K562 (cell line): Measurements from ENCODE around the gene UMODL1. TPM values are rescaled to one million over a fixed set of nuclear protein-coding genes. Genes with fewer than 3 reads are reported as not detected.

Experiments
- ATAC-seq: fragments of 200-7000 bp; cut with Tn5 transposase; 3 replicates; pipeline ENCODE4 v1.9.1; 2020; ENCODE audit warnings: moderate library complexity
- BruUV-seq: library from RNA; stranded (reverse); fragments of 400-500 nt; replicated peaks from 2 replicates; lab custom pipeline; 2021; lab: Mats Ljungman, UMichigan
- CTCF ChIA-PET: fragments of 300-600 bp; formaldehyde crosslinking; extraction: SDS; loops from one replicate; lab custom pipeline; 2021; ENCODE audit warnings: low intra/inter-chr PET ratio; lab: Yijun Ruan, JAX
- POLR2A ChIA-PET: fragments of 300-600, 350-650 bp; sonication (Branson Sonifier 250); formaldehyde crosslinking; extraction: SDS; loops from one replicate; lab custom pipeline; 2021; ENCODE audit warnings: antibody characterized with exemption, inconsistent platforms; lab: Yijun Ruan, JAX
- DNase-seq, 4 experiments: peaks; one replicate each; pipeline versions ENCODE4 v3.0.0 to v3.0.0-alpha.2; 2011 to 2018; ENCODE audit warnings: low spot score in 3 of 4, mixed read lengths in 3 of 4; ENCODE audit errors: extremely low read depth in 1 of 4
- FAIRE-seq: peaks from 2 replicates; lab custom pipeline; 2011; peaks lifted over from hg19 to GRCh38; lab: Jason Lieb, UNC
- H2AFZ ChIP-seq: 2 replicates; pipeline ENCODE4 v1.6.0; 2011; ENCODE audit warnings: low read depth, low read length, control low read depth, inconsistent platforms
- H3K27ac ChIP-seq: fragments of 200-600 bp; 3 replicates; pipeline ENCODE4 v1.8.0; 2011; ENCODE audit warnings: low read depth, mild to moderate bottlenecking, control low read depth, inconsistent platforms, low read length, moderate library complexity, mixed read lengths; ENCODE audit errors: extremely low read depth
- H3K27me3 ChIP-seq, 2 experiments: fragments of 300-600 bp in 1 of 2; 2 replicates in 1 of 2; 3 replicates in 1 of 2; pipeline versions ENCODE4 v1.6.0 to v1.8.0; 2011; ENCODE audit warnings: inconsistent platforms in 2 of 2, low read length in 2 of 2, mild to moderate bottlenecking in 1 of 2, mixed read lengths in 1 of 2, moderate library complexity in 1 of 2; ENCODE audit not compliant: control insufficient read depth in 2 of 2, insufficient read depth in 2 of 2
- H3K36me3 ChIP-seq: fragments of 300-600 bp; 3 replicates; pipeline ENCODE4 v1.8.0; 2011; ENCODE audit warnings: mild to moderate bottlenecking, low read length, inconsistent platforms; ENCODE audit not compliant: control insufficient read depth, insufficient read depth
- H3K4me1 ChIP-seq, 2 experiments: fragments of 200-600 bp in 1 of 2; replicated peaks in 1 of 2; 2 replicates in 1 of 2; 3 replicates in 1 of 2; pipeline versions ENCODE4 v1.5.1 to v1.8.0; 2011; ENCODE audit warnings: inconsistent platforms in 2 of 2, low read length in 2 of 2, mild to moderate bottlenecking in 1 of 2, mixed read lengths in 1 of 2, moderate library complexity in 1 of 2; ENCODE audit not compliant: control insufficient read depth in 2 of 2, insufficient read depth in 2 of 2
- H3K4me2 ChIP-seq: 2 replicates; pipeline ENCODE4 v1.6.1; 2011; ENCODE audit warnings: low read length, control low read depth, inconsistent platforms, mixed read lengths; ENCODE audit not compliant: insufficient read depth
- H3K4me3 ChIP-seq: fragments of 200-600 bp; sonication (generic), shearing (Covaris generic); 2 replicates; pipeline ENCODE4 v1.5.1; 2016; ENCODE audit warnings: control low read depth, inconsistent platforms
- H3K79me2 ChIP-seq: fragments of 200-600 bp; 3 replicates; pipeline ENCODE4 v1.8.0; 2011; ENCODE audit warnings: low read length, inconsistent platforms; ENCODE audit not compliant: control insufficient read depth, insufficient read depth
- H3K9ac ChIP-seq, 2 experiments: 2 replicates each; pipeline versions ENCODE4 v1.6.0 to v1.6.1; 2011; ENCODE audit warnings: low read depth in 2 of 2, low read length in 2 of 2, control low read depth in 1 of 2, inconsistent platforms in 1 of 2, mild to moderate bottlenecking in 1 of 2, mixed read lengths in 1 of 2; ENCODE audit not compliant: insufficient read depth in 1 of 2
- H3K9me1 ChIP-seq: one replicate; pipeline ENCODE4 v1.6.0; 2011; ENCODE audit warnings: inconsistent platforms, mild to moderate bottlenecking, low read length, moderate library complexity; ENCODE audit not compliant: control insufficient read depth, insufficient read depth
- H3K9me3 ChIP-seq: replicated peaks from 2 replicates; pipeline ENCODE4 v1.5.1; 2011; ENCODE audit warnings: low read depth, low read length, inconsistent platforms; ENCODE audit not compliant: control insufficient read depth, insufficient read depth
- H4K20me1 ChIP-seq: replicated peaks from 2 replicates; pipeline ENCODE4 v1.6.1; 2011; ENCODE audit warnings: low read length, inconsistent platforms, mixed read lengths; ENCODE audit not compliant: control insufficient read depth, insufficient read depth
- CTBP1 ChIP-seq: fragments of 450-650 bp; IDR thresholded peaks from 2 replicates; pipeline ENCODE4 v1.6.1; 2016; ENCODE audit warnings: borderline replicate concordance
- DNMT1 ChIP-seq: fragments of 450-650 bp; IDR thresholded peaks from 2 replicates; pipeline ENCODE4 v1.6.1; 2016; ENCODE audit warnings: antibody characterized with exemption, mild to moderate bottlenecking
- IRF9 ChIP-seq: fragments of 450-650 bp; IDR thresholded peaks from 2 replicates; pipeline ENCODE4 v1.6.1; 2016; ENCODE audit warnings: missing biosample characterization, missing genetic modification characterization
- MYBL2 ChIP-seq, 2 experiments: fragments of 450-650 bp in 1 of 2; sonication (generic) in 1 of 2; formaldehyde crosslinking in 1 of 2; IDR thresholded peaks; 2 replicates each; pipeline versions ENCODE4 v1.6.1 to v1.8.1; 2017 to 2022; ENCODE audit warnings: borderline replicate concordance in 1 of 2, inconsistent platforms in 1 of 2, low read depth in 1 of 2, mild to moderate bottlenecking in 1 of 2, missing genetic modification reagents in 1 of 2, moderate library complexity in 1 of 2
- NR2C2 ChIP-seq, 2 experiments: fragments of 200-800 bp in 1 of 2; sonication (Bioruptor generic) in 1 of 2; sonication (generic) in 1 of 2; formaldehyde crosslinking in 1 of 2; IDR thresholded peaks; 2 replicates each; pipeline versions ENCODE4 v1.6.1 to v1.8.0; 2016 to 2022; ENCODE audit warnings: mild to moderate bottlenecking in 1 of 2, missing compliant biosample characterization in 1 of 2, missing genetic modification characterization in 1 of 2, missing genetic modification reagents in 1 of 2
- POLR2AphosphoS2 ChIP-seq: IDR thresholded peaks from 2 replicates; pipeline ENCODE4 v1.6.1; 2012; ENCODE audit warnings: low read length, improper control_type of control experiment
- POLR2B ChIP-seq: fragments of 450-650 bp; IDR thresholded peaks from 2 replicates; pipeline ENCODE4 v1.6.1; 2018; ENCODE audit warnings: low read depth; ENCODE audit not compliant: partially characterized antibody
- SMAD2 ChIP-seq: fragments of 150-350 bp; IDR thresholded peaks from 2 replicates; pipeline ENCODE4 v1.6.1; 2014; ENCODE audit warnings: low read depth, mild to moderate bottlenecking, low read length
- THRA ChIP-seq: fragments of 450-650 bp; IDR thresholded peaks from 2 replicates; pipeline ENCODE4 v1.6.1; 2017; ENCODE audit warnings: mild to moderate bottlenecking, moderate library complexity
- ZNF140 ChIP-seq: fragments of 250-450 bp; sonication (Bioruptor Pico); IDR thresholded peaks from 2 replicates; pipeline ENCODE4 v1.8.0; 2021; ENCODE audit warnings: moderate library complexity, mild to moderate bottlenecking, inconsistent platforms
- WGBS: fragments of 100-300 bp; shearing (Covaris generic); methylation state at CpG from one replicate; pipeline ENCODE4 v1.1.6; 2016; ENCODE audit warnings: low coverage, mixed read lengths; ENCODE audit not compliant: insufficient coverage; ENCODE audit errors: missing lambda C conversion rate; 5-methylcytosine and 5-hydroxymethylcytosine counted together
- in situ Hi-C: fragments of 300-500 bp; cut with MboI; formaldehyde crosslinking; loops from 4 replicates; pipeline ENCODE4 v1.15.0; 2018; ENCODE audit warnings: inconsistent platforms, mixed read lengths
- intact Hi-C: fragments of 100-400 bp; cut with micrococcal nuclease; formaldehyde crosslinking; loops from 2 replicates; pipeline ENCODE4 v1.14.2; 2022
- polyA plus RNA-seq, 8 experiments: library from polyadenylated mRNA; depleted of rRNA in 4 of 8; stranded (reverse) in 5 of 8; unstranded in 3 of 8; fragments of >200 nt; fragmentation: Nextera tagmentation in 2 of 8; fragmentation: Illumina TruSeq in 1 of 8; extraction: Ambion mirVana in 2 of 8; extraction: Trizol in 1 of 8; gene quantifications; 2 replicates each; pipeline versions ENCODE4 v1.2.1 to v1.2.3, GENCODE V29; 2011 to 2014; ENCODE audit warnings: inconsistent platforms in 1 of 8, missing spikeins in 1 of 8
- total RNA-seq, 7 experiments: library from RNA; depleted of rRNA in 6 of 7; stranded (reverse); fragments of >200 nt in 6 of 7; fragmentation: Illumina TruSeq in 2 of 7; extraction: Trizol in 2 of 7; gene quantifications; 2 replicates each; pipeline versions ENCODE4 v1.2.1 to v1.2.3, GENCODE V29; 2011 to 2021; ENCODE audit warnings: low replicate concordance in 1 of 7
- TF ChIP-seq, protein P1 (sequence below): sonication (generic); formaldehyde crosslinking; IDR thresholded peaks from 2 replicates; pipeline ENCODE4 v1.8.0; 2023; ENCODE audit warnings: mild to moderate bottlenecking, missing genetic modification reagents

Gene UMODL1
- total and polyA plus RNA-seq, 9 of the 15 experiments (the other 6 are each of a cell fraction or from before 2014, with no cell fraction given): not detected

DNA sequence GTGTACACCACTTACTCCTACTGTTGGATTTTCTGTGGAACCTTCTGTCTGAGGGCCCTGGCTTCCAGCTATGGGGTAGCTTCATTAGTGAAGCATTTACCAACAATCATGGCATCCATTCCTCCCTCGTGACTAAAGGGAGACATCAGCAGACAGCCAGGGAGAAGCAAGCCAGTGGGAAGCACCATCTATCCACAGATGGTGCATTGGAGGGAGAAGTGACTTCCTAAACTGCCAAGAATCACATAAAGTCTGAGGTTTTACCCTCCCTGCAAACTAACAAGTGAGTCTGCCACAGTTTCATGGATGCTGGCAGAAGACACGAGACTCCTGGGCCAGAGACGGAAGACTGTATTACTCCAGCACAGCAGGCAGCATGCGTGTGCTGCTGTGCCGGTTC is 31.4 kb downstream of the UMODL1 start:
- Histone ChIP-seq H3K36me3 (no peaks in the 10 kb centered on the region), H3K9me3 (no peaks in the 10 kb centered on the region), H3K27me3 (peaks cover 81 to 90% of the 10 kb centered on the region in 2 experiments), H2AFZ (no peak overlapping the region), H3K9ac (no peak overlapping the region), H4K20me1 (peaks cover 25% of the 10 kb centered on the region), H3K4me3 (no peak overlapping the region), H3K27ac (no peak overlapping the region), H3K79me2 (no peaks in the 10 kb centered on the region), H3K4me2 (no peak overlapping the region), H3K4me1 (peaks cover 0 to 6% of the 10 kb centered on the region in 2 experiments; a peak in 1 of 5 replicates), H3K9me1 (no peaks in the 10 kb centered on the region)
- 3% methylated on average over 5 of the region's 5 CpGs for WGBS
- CTCF ChIA-PET: no interaction called here
- in situ Hi-C loops: no loop called here
- intact Hi-C loops: no loop called here
- DNase-seq (no peak), FAIRE-seq (no peak), ATAC-seq (no peak)
- POLR2A ChIA-PET: no interaction called here
- no peak for TF ChIP-seq POLR2AphosphoS2
- no peak for TF ChIP-seq CTBP1
- no peak for TF ChIP-seq MYBL2 (IDR thresholded peaks at IDR 0.05; ENCODE audit: low read depth)
- no peak for TF ChIP-seq MYBL2 (CRISPR knock-in tag; IDR thresholded peaks at IDR 0.05; ENCODE audit: borderline replicate concordance)
- TF ChIP-seq THRA: no peak
- TF ChIP-seq NR2C2 (CRISPR knock-in tag; IDR thresholded peaks at IDR 0.05): no peak
- TF ChIP-seq NR2C2 (tag; IDR thresholded peaks at IDR 0.05): no peak
- TF ChIP-seq ZNF140 (CRISPR knock-in tag): no peak
- TF ChIP-seq, protein P1, sequence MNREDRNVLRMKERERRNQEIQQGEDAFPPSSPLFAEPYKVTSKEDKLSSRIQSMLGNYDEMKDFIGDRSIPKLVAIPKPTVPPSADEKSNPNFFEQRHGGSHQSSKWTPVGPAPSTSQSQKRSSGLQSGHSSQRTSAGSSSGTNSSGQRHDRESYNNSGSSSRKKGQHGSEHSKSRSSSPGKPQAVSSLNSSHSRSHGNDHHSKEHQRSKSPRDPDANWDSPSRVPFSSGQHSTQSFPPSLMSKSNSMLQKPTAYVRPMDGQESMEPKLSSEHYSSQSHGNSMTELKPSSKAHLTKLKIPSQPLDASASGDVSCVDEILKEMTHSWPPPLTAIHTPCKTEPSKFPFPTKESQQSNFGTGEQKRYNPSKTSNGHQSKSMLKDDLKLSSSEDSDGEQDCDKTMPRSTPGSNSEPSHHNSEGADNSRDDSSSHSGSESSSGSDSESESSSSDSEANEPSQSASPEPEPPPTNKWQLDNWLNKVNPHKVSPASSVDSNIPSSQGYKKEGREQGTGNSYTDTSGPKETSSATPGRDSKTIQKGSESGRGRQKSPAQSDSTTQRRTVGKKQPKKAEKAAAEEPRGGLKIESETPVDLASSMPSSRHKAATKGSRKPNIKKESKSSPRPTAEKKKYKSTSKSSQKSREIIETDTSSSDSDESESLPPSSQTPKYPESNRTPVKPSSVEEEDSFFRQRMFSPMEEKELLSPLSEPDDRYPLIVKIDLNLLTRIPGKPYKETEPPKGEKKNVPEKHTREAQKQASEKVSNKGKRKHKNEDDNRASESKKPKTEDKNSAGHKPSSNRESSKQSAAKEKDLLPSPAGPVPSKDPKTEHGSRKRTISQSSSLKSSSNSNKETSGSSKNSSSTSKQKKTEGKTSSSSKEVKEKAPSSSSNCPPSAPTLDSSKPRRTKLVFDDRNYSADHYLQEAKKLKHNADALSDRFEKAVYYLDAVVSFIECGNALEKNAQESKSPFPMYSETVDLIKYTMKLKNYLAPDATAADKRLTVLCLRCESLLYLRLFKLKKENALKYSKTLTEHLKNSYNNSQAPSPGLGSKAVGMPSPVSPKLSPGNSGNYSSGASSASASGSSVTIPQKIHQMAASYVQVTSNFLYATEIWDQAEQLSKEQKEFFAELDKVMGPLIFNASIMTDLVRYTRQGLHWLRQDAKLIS (CRISPR knock-in tag): no peak
- TF ChIP-seq SMAD2: no peak
- no peak for TF ChIP-seq POLR2B
- no peak for TF ChIP-seq IRF9 (tag)
- TF ChIP-seq DNMT1: no peak
- no TSS peak for BruUV-seq
